ENCODE results near the gene RAB14.
"Not testable (repeated sequence)": the region's sequence is repeated elsewhere in the genome, so short reads cannot be mapped to it uniquely, and the experiment has no call there.

RAB14 gene

GRCh38 chr9:121143771-121144170 is 57.9 kb downstream of the RAB14 start:
- Histone ChIP-seq H3K27me3 (ENCODE audit: low read depth, low read length) (no peaks in the 10 kb centered on the region), H3K27ac (ENCODE audit: low read length) (no peak overlapping the region), H3K4me3 (ENCODE audit: low read depth in 1 of 2, low read length in 2 of 2) (no peak overlapping the region), H3K36me3 (ENCODE audit: control insufficient read depth in 1 of 2, insufficient read depth in 2 of 2, low read length in 2 of 2) (peaks cover 79 to 92% of the 10 kb centered on the region in 2 donors), H3K9me3 (ENCODE audit: control insufficient read depth in 1 of 2, low read length in 2 of 2) (no peaks in the 10 kb centered on the region), H3K4me1 (ENCODE audit: control insufficient read depth in 1 of 2, insufficient read depth in 2 of 2, low read length in 2 of 2) (no peaks in the 10 kb centered on the region)

- Histone ChIP-seq H3K27me3 (ENCODE audit: low read depth, low read length) (no peaks in the 10 kb centered on the region), H3K4me1 (ENCODE audit: control insufficient read depth in 1 of 2, insufficient read depth in 2 of 2, low read length in 2 of 2) (no peaks in the 10 kb centered on the region), H3K9me3 (ENCODE audit: control insufficient read depth in 1 of 2, low read length in 2 of 2) (no peaks in the 10 kb centered on the region), H3K36me3 (ENCODE audit: control insufficient read depth in 1 of 2, insufficient read depth in 2 of 2, low read length in 2 of 2) (peaks cover 75 to 85% of the 10 kb centered on the region in 2 donors), H3K4me3 (ENCODE audit: low read depth in 1 of 2, low read length in 2 of 2) (no peak overlapping the region), H3K27ac (ENCODE audit: low read length) (no peak overlapping the region)
Observed at GRCh38 chr9:121141706-121142105, 60.0 kb downstream of the RAB14 start.

GRCh38 chr9:121141306-121141705 is 60.4 kb downstream of the RAB14 start:
- H3K4me1 ChIP-seq (ENCODE audit: control insufficient read depth in 1 of 2, insufficient read depth in 2 of 2, low read length in 2 of 2) = no peaks in the 10 kb centered on the region
- H3K27ac ChIP-seq (ENCODE audit: low read length) = no peak overlapping the region
- no peaks in the 10 kb centered on the region for H3K27me3 ChIP-seq (ENCODE audit: low read depth, low read length)
- no peaks in the 10 kb centered on the region for H3K9me3 ChIP-seq (ENCODE audit: control insufficient read depth in 1 of 2, low read length in 2 of 2)
- no peak overlapping the region for H3K4me3 ChIP-seq (ENCODE audit: low read depth in 1 of 2, low read length in 2 of 2)
- peaks cover 73 to 82% of the 10 kb centered on the region in 2 donors for H3K36me3 ChIP-seq (ENCODE audit: control insufficient read depth in 1 of 2, insufficient read depth in 2 of 2, low read length in 2 of 2)

- Histone ChIP-seq H3K27me3 (ENCODE audit: low read depth, low read length) (no peaks in the 10 kb centered on the region), H3K4me1 (ENCODE audit: control insufficient read depth in 1 of 2, insufficient read depth in 2 of 2, low read length in 2 of 2) (no peaks in the 10 kb centered on the region), H3K9me3 (ENCODE audit: control insufficient read depth in 1 of 2, low read length in 2 of 2) (no peaks in the 10 kb centered on the region), H3K36me3 (ENCODE audit: control insufficient read depth in 1 of 2, insufficient read depth in 2 of 2, low read length in 2 of 2) (peaks cover 73 to 84% of the 10 kb centered on the region in 2 donors), H3K27ac (ENCODE audit: low read length) (no peak overlapping the region), H3K4me3 (ENCODE audit: low read depth in 1 of 2, low read length in 2 of 2) (no peak overlapping the region)
Observed at GRCh38 chr9:121140162-121140561, 61.5 kb downstream of the RAB14 start.

GRCh38 chr9:121138973-121139372 is 62.7 kb downstream of the RAB14 start:
- Histone ChIP-seq H3K27ac (ENCODE audit: low read length) (no peak overlapping the region), H3K9me3 (ENCODE audit: control insufficient read depth in 1 of 2, low read length in 2 of 2) (no peaks in the 10 kb centered on the region), H3K36me3 (ENCODE audit: control insufficient read depth in 1 of 2, insufficient read depth in 2 of 2, low read length in 2 of 2) (peaks cover 61 to 72% of the 10 kb centered on the region in 2 donors), H3K4me1 (ENCODE audit: control insufficient read depth in 1 of 2, insufficient read depth in 2 of 2, low read length in 2 of 2) (no peaks in the 10 kb centered on the region), H3K27me3 (ENCODE audit: low read depth, low read length) (no peaks in the 10 kb centered on the region), H3K4me3 (ENCODE audit: low read depth in 1 of 2, low read length in 2 of 2) (no peak overlapping the region)

GRCh38 chr9:121138561-121138960 is 63.1 kb downstream of the RAB14 start:
- Histone ChIP-seq H3K27me3 (ENCODE audit: low read depth, low read length) (no peaks in the 10 kb centered on the region), H3K9me3 (ENCODE audit: control insufficient read depth in 1 of 2, low read length in 2 of 2) (no peaks in the 10 kb centered on the region), H3K4me3 (ENCODE audit: low read depth in 1 of 2, low read length in 2 of 2) (no peak overlapping the region), H3K27ac (ENCODE audit: low read length) (no peak overlapping the region), H3K4me1 (ENCODE audit: control insufficient read depth in 1 of 2, insufficient read depth in 2 of 2, low read length in 2 of 2) (no peaks in the 10 kb centered on the region), H3K36me3 (ENCODE audit: control insufficient read depth in 1 of 2, insufficient read depth in 2 of 2, low read length in 2 of 2) (peaks cover 58 to 68% of the 10 kb centered on the region in 2 donors)

- no peaks in the 10 kb centered on the region for H3K4me1 ChIP-seq (ENCODE audit: control insufficient read depth in 1 of 2, insufficient read depth in 2 of 2, low read length in 2 of 2)
- H3K9me3 ChIP-seq (ENCODE audit: control insufficient read depth in 1 of 2, low read length in 2 of 2) = no peaks in the 10 kb centered on the region
- no peak overlapping the region for H3K4me3 ChIP-seq (ENCODE audit: low read depth in 1 of 2, low read length in 2 of 2)
- H3K27me3 ChIP-seq (ENCODE audit: low read depth, low read length) = no peaks in the 10 kb centered on the region
- no peak overlapping the region for H3K27ac ChIP-seq (ENCODE audit: low read length)
- peaks cover 36 to 40% of the 10 kb centered on the region in 2 donors for H3K36me3 ChIP-seq (ENCODE audit: control insufficient read depth in 1 of 2, insufficient read depth in 2 of 2, low read length in 2 of 2)
Observed at GRCh38 chr9:121135642-121136041, 66.0 kb downstream of the RAB14 start.

- Histone ChIP-seq H3K27me3 (ENCODE audit: low read depth, low read length) (no peaks in the 10 kb centered on the region), H3K9me3 (ENCODE audit: control insufficient read depth in 1 of 2, low read length in 2 of 2) (no peaks in the 10 kb centered on the region), H3K27ac (ENCODE audit: low read length) (no peak overlapping the region), H3K36me3 (ENCODE audit: control insufficient read depth in 1 of 2, insufficient read depth in 2 of 2, low read length in 2 of 2) (peaks cover 12 to 16% of the 10 kb centered on the region in 2 donors), H3K4me3 (ENCODE audit: low read depth in 1 of 2, low read length in 2 of 2) (no peak overlapping the region), H3K4me1 (ENCODE audit: control insufficient read depth in 1 of 2, insufficient read depth in 2 of 2, low read length in 2 of 2) (no peaks in the 10 kb centered on the region)
Observed at GRCh38 chr9:121133104-121133816, 68.4 kb downstream of the RAB14 start.

GRCh38 chr9:121129384-121129783 is 72.3 kb downstream of the RAB14 start:
- not testable (repeated sequence) for H3K4me3 ChIP-seq (ENCODE audit: low read depth in 1 of 2, low read length in 2 of 2); H3K27ac ChIP-seq (ENCODE audit: low read length)
- peaks cover 6 to 10% of the 10 kb centered on the region in 2 donors for H3K36me3 ChIP-seq (ENCODE audit: control insufficient read depth in 1 of 2, insufficient read depth in 2 of 2, low read length in 2 of 2)

More at GRCh38 chr9:121129384-121129783, 72.3 kb downstream of the RAB14 start:
- not testable (repeated sequence) for H3K27me3 ChIP-seq (ENCODE audit: low read depth, low read length); H3K4me1 ChIP-seq (ENCODE audit: control insufficient read depth in 1 of 2, insufficient read depth in 2 of 2, low read length in 2 of 2); H3K9me3 ChIP-seq (ENCODE audit: control insufficient read depth in 1 of 2, low read length in 2 of 2)
